ENCODE results near the gene MAD1L1.

Gene MAD1L1

GRCh38 chr7:2220030-2220429, 12.7 kb downstream of the MAD1L1 start:
- Histone ChIP-seq H3F3A (ENCODE audit: insufficient read depth) (no peaks in the 10 kb centered on the region), H3K27me3 (ENCODE audit: low read length) (no peaks in the 10 kb centered on the region), H3K27ac (ENCODE audit: low read depth, low read length) (no peak overlapping the region), H3K9me2 (replicated peaks; ENCODE audit: insufficient read depth, low read length) (no peaks in the 10 kb centered on the region), H4K20me1 (ENCODE audit: low read depth, low read length) (no peaks in the 10 kb centered on the region), H3K79me2 (ENCODE audit: insufficient read depth, low read length) (peaks cover 6% of the 10 kb centered on the region; the same call in 1 of the 2 replicates), H2AFZ (ENCODE audit: low read depth, low read length, severe bottlenecking) (no peak overlapping the region), H3K36me3 (ENCODE audit: low read length) (peaks cover 2% of the 10 kb centered on the region; the same call in 1 of the 2 replicates), H3K9ac (ENCODE audit: low read length) (no peak overlapping the region), H3K4me3 (ENCODE audit: insufficient read depth, low read length, poor library complexity, severe bottlenecking) (no peak overlapping the region), H3K4me2 (ENCODE audit: low read depth, low read length, poor library complexity, severe bottlenecking) (no peak overlapping the region), H3K9me3 (ENCODE audit: insufficient read depth, low read length) (no peaks in the 10 kb centered on the region)
- TF ChIP-seq CTCF (IDR thresholded peaks at IDR 0.05; ENCODE audit: insufficient read depth, low read length, poor library complexity, severe bottlenecking) (no peak), EZH2phosphoT487 (conservative IDR thresholded peaks at IDR 0.05; ENCODE audit: low read length) (no peak)

- Histone ChIP-seq H3K4me2 (ENCODE audit: low read depth, low read length, poor library complexity, severe bottlenecking) (no peak overlapping the region), H3F3A (ENCODE audit: insufficient read depth) (no peaks in the 10 kb centered on the region), H3K27me3 (ENCODE audit: low read length) (no peaks in the 10 kb centered on the region), H3K9me2 (replicated peaks; ENCODE audit: insufficient read depth, low read length) (no peaks in the 10 kb centered on the region), H4K20me1 (ENCODE audit: low read depth, low read length) (no peaks in the 10 kb centered on the region), H3K4me3 (ENCODE audit: insufficient read depth, low read length, poor library complexity, severe bottlenecking) (no peak overlapping the region), H3K27ac (ENCODE audit: low read depth, low read length) (no peak overlapping the region), H3K36me3 (ENCODE audit: low read length) (peaks cover 2% of the 10 kb centered on the region; the same call in 1 of the 2 replicates), H3K79me2 (ENCODE audit: insufficient read depth, low read length) (peaks cover 5% of the 10 kb centered on the region; the same call in 1 of the 2 replicates), H3K9ac (ENCODE audit: low read length) (no peak overlapping the region), H2AFZ (ENCODE audit: low read depth, low read length, severe bottlenecking) (no peak overlapping the region), H3K9me3 (ENCODE audit: insufficient read depth, low read length) (no peaks in the 10 kb centered on the region)
- TF ChIP-seq CTCF (IDR thresholded peaks at IDR 0.05; ENCODE audit: insufficient read depth, low read length, poor library complexity, severe bottlenecking) (no peak), EZH2phosphoT487 (conservative IDR thresholded peaks at IDR 0.05; ENCODE audit: low read length) (no peak)
Observed at GRCh38 chr7:2219606-2220005, 13.1 kb downstream of the MAD1L1 start.

- H3K9me2 ChIP-seq (replicated peaks; ENCODE audit: insufficient read depth, low read length), result no peaks in the 10 kb centered on the region
- H3K27me3 ChIP-seq (ENCODE audit: low read length), result no peaks in the 10 kb centered on the region
- no peaks in the 10 kb centered on the region for H3K9me3 ChIP-seq (ENCODE audit: insufficient read depth, low read length)
- H4K20me1 ChIP-seq (ENCODE audit: low read depth, low read length), result no peaks in the 10 kb centered on the region
- peaks cover 2% of the 10 kb centered on the region; the same call in 1 of the 2 replicates for H3K36me3 ChIP-seq (ENCODE audit: low read length)
- no peak overlapping the region for H3K4me3 ChIP-seq (ENCODE audit: insufficient read depth, low read length, poor library complexity, severe bottlenecking)
- no peak overlapping the region for H3K4me2 ChIP-seq (ENCODE audit: low read depth, low read length, poor library complexity, severe bottlenecking)
- TF ChIP-seq EZH2phosphoT487 (conservative IDR thresholded peaks at IDR 0.05; ENCODE audit: low read length) (no peak), CTCF (IDR thresholded peaks at IDR 0.05; ENCODE audit: insufficient read depth, low read length, poor library complexity, severe bottlenecking) (no peak)
- no peak overlapping the region for H2AFZ ChIP-seq (ENCODE audit: low read depth, low read length, severe bottlenecking)
- H3K79me2 ChIP-seq (ENCODE audit: insufficient read depth, low read length), result peaks cover 5% of the 10 kb centered on the region; the same call in 1 of the 2 replicates
- no peaks in the 10 kb centered on the region for H3F3A ChIP-seq (ENCODE audit: insufficient read depth)
- H3K9ac ChIP-seq (ENCODE audit: low read length), result no peak overlapping the region
- no peak overlapping the region for H3K27ac ChIP-seq (ENCODE audit: low read depth, low read length)
Observed at GRCh38 chr7:2219136-2219535, 13.6 kb downstream of the MAD1L1 start.
